ENCODE data around the gene LIX1L.

GRCh38 chr1:145884675-145885074 lies 73.1 kb downstream of the LIX1L start:
- TF ChIP-seq POLR2A (IDR thresholded peaks at IDR 0.05): no peak
- no peak for TF ChIP-seq EP300 (IDR thresholded peaks at IDR 0.05)
